Calu3 (cell line): ENCODE results near the gene PCDH19. TPM values are rescaled to one million over a fixed set of nuclear protein-coding genes. Genes with fewer than 3 reads are reported as not detected.

Experiments
- BruUV-seq: library from RNA; stranded (reverse); fragments of 400-500 nt; replicated peaks from 2 replicates; lab custom pipeline; 2021; lab: Mats Ljungman, UMichigan
- CTCF ChIA-PET: fragments of 300-600 bp; sonication (Branson Sonifier 250); formaldehyde crosslinking; loops from one replicate; lab custom pipeline; 2022; ENCODE audit warnings: antibody characterized with exemption; lab: Charles Lee
- DNase-seq: peaks from one replicate; pipeline ENCODE4 v3.0.0; 2022
- H3K27ac Mint-ChIP-seq: one replicate; pipeline ENCODE4 v1.8.0; 2022; ENCODE audit warnings: mixed read lengths; ENCODE audit not compliant: unreplicated experiment
- H3K27me3 Mint-ChIP-seq: one replicate; pipeline ENCODE4 v1.8.0; 2022; ENCODE audit warnings: mixed read lengths; ENCODE audit not compliant: unreplicated experiment
- H3K36me3 Mint-ChIP-seq: one replicate; pipeline ENCODE4 v1.8.0; 2022; ENCODE audit warnings: mild to moderate bottlenecking, moderate library complexity, mixed read lengths; ENCODE audit not compliant: insufficient read depth, unreplicated experiment
- H3K4me1 Mint-ChIP-seq: one replicate; pipeline ENCODE4 v1.8.0; 2022; ENCODE audit warnings: mild to moderate bottlenecking, low read depth, mixed read lengths; ENCODE audit not compliant: unreplicated experiment
- H3K4me3 Mint-ChIP-seq: one replicate; pipeline ENCODE4 v1.8.0; 2022; ENCODE audit warnings: mild to moderate bottlenecking, low read depth, moderate library complexity, mixed read lengths; ENCODE audit not compliant: unreplicated experiment
- H3K9me3 Mint-ChIP-seq: one replicate; pipeline ENCODE4 v1.8.0; 2022; ENCODE audit warnings: low read depth, mixed read lengths; ENCODE audit not compliant: unreplicated experiment
- CTCF ChIP-seq: fragments of 200-600 bp; IDR thresholded peaks from one replicate; pipeline ENCODE4 v1.8.0; 2022; ENCODE audit warnings: antibody characterized with exemption; ENCODE audit not compliant: unreplicated experiment
- intact Hi-C: fragments of 100-400 bp; cut with micrococcal nuclease; formaldehyde crosslinking; loops from one replicate; pipeline ENCODE4 v1.10.0; 2022; ENCODE audit not compliant: unreplicated experiment
- total RNA-seq: library from RNA; stranded (reverse); gene quantifications from 2 replicates; pipeline ENCODE4 v1.2.3, GENCODE V29; 2022

Gene PCDH19
- total RNA-seq, 1 experiment from 2014 or later, result 0.50 TPM

- no peak overlapping the region for H3K27ac Mint-ChIP-seq
- H3K4me3 Mint-ChIP-seq, result no peak overlapping the region
- intact Hi-C loops, result no loop called here
- no peaks in the 10 kb centered on the region for H3K4me1 Mint-ChIP-seq
- no peaks in the 10 kb centered on the region for H3K36me3 Mint-ChIP-seq
- CTCF ChIA-PET, result interaction anchor here (1.5 kb wide), 1 partner anchor 12 kb away, joined by 3 read pairs; no protein-coding TSS in a partner anchor
- TF ChIP-seq CTCF, result no peak
- no peaks in the 10 kb centered on the region for H3K27me3 Mint-ChIP-seq
- BruUV-seq, result no TSS peak
- no peak for DNase-seq
- H3K9me3 Mint-ChIP-seq, result peaks cover 2% of the 10 kb centered on the region
Measured at GRCh38 chrX:100356351-100356896, 53.6 kb downstream of the PCDH19 start.

DNA sequence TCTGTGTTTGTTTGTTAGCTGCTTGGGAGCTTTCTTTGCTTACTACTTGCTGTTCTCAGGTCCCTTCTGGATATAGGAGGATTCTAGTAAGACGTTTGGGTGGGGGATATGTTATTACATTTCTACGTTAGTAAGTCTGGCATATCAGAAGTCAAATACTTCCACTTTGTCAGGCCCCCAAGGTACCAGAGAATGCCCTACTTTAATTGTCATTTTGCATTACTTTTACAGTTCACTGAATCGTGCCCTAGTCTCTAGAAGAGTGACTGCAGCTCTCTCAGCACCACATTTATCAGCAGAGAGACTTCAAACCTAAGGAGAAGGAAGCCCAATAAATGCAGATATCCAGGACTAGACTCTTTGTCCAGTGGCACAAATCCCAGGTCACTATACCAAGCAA is 54.4 kb downstream of the PCDH19 start:
- no peak for DNase-seq
- intact Hi-C loops, result no loop called here
- no peaks in the 10 kb centered on the region for H3K36me3 Mint-ChIP-seq
- H3K27me3 Mint-ChIP-seq, result no peaks in the 10 kb centered on the region
- CTCF ChIA-PET, result interaction anchor here (0.5 to 1.5 kb wide), 2 partner anchors 12 to 1028 kb away, joined by 3 to 5 read pairs; no protein-coding TSS in a partner anchor
- H3K4me1 Mint-ChIP-seq, result no peaks in the 10 kb centered on the region
- peaks cover 2% of the 10 kb centered on the region for H3K9me3 Mint-ChIP-seq
- no peak for TF ChIP-seq CTCF
- no peak overlapping the region for H3K4me3 Mint-ChIP-seq
- BruUV-seq, result no TSS peak
- H3K27ac Mint-ChIP-seq, result no peak overlapping the region

GRCh38 chrX:100353326-100353725 is 56.7 kb downstream of the PCDH19 start:
- Mint-ChIP-seq H3K4me1 (no peaks in the 10 kb centered on the region), H3K27me3 (no peaks in the 10 kb centered on the region), H3K9me3 (peaks cover 2% of the 10 kb centered on the region), H3K36me3 (no peaks in the 10 kb centered on the region), H3K27ac (no peak overlapping the region), H3K4me3 (no peak overlapping the region)
- BruUV-seq, result no TSS peak
- no peak for DNase-seq
- CTCF ChIA-PET, result interaction anchor here (0.9 kb wide), 1 partner anchor 70 kb away, joined by 3 read pairs; no protein-coding TSS in a partner anchor
- intact Hi-C loops, result no loop called here
- TF ChIP-seq CTCF, result no peak

DNA sequence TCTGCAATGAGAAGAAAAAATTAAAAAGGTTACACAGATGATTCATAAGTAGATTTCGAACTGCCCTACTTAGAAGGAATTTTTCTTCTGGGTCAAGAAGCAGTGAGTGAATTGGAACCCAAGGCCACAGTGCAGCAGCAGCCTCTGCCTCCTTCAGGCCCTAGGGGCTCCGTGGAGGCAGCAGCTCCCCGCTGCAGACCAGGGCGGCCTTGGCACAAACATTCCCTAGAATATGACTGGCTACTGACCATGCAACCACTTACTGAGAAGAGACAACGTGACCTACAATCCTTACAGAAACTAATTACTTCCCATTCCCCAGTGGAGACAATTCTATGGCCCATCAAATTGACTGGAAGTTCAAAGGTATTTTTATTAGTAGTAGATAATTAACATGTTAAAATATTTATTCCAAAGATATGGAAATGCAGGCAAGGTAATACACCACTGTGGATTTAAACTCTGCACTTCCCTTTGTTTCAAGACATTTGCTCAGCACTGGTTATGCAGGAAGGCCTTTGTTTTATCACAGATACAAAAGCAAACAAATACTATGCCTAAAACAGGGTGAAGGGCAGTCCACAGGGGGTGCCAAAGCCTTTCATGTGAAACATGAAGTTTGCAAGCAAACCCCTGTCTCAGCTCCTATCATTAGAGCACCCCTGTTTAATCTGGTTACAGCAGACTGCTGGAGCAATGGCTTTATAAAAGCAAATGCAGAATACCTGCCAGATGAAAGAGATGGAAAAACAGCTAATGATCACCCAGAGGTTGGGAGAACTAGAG is 59.2 kb downstream of the PCDH19 start:
- Mint-ChIP-seq H3K4me1 (no peaks in the 10 kb centered on the region), H3K27ac (no peak overlapping the region), H3K36me3 (no peaks in the 10 kb centered on the region), H3K4me3 (no peak overlapping the region), H3K27me3 (no peaks in the 10 kb centered on the region), H3K9me3 (peaks cover 2% of the 10 kb centered on the region)
- CTCF ChIA-PET, result no interaction called here
- no peak for DNase-seq
- no TSS peak for BruUV-seq
- intact Hi-C loops, result no loop called here
- TF ChIP-seq CTCF, result no peak
